Measurements from ENCODE around the gene HAUS5. TPM values are rescaled to one million over a fixed set of nuclear protein-coding genes. Genes with fewer than 3 reads are reported as not detected.

The HAUS5 gene
- total and polyA plus RNA-seq, 9 donors: 8.8 to 24.5 (median 19.4) TPM

DNA sequence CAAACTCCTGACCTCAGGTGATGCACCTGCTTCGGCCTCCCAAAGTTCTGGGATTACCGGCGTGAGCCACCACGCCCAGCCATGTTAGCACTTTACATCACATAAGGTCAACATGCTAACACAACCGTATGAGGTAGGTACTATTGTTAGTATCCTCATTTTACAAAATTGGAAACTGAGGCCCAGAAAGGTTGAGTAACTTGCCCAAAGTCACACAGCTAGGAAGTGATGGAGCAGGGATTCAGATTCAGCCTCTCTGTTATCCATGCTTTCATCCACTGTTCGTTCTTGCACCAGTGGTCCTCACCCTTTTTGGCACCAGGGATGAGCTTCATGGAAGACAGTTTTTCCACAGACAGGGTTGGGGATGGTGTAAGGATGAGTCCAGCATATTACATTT is 44.2 kb downstream of the HAUS5 start:
- no peak for DNase-seq
- H3K27ac ChIP-seq: no peak overlapping the region
- no peaks in the 10 kb centered on the region for H3K27me3 ChIP-seq
- no peaks in the 10 kb centered on the region for H3K4me1 ChIP-seq (ENCODE audit: insufficient read depth)
- H3K9me3 ChIP-seq: no peaks in the 10 kb centered on the region
- WGBS, 3 donors: 93 to 99% (median 95%) methylated on average over 6 of the region's 6 CpGs
- no peak overlapping the region for H3K4me3 ChIP-seq
- TF ChIP-seq POLR2A (IDR thresholded peaks at IDR 0.05) (no peak), EP300 (IDR thresholded peaks at IDR 0.05) (no peak)
- TF ChIP-seq, protein P1, sequence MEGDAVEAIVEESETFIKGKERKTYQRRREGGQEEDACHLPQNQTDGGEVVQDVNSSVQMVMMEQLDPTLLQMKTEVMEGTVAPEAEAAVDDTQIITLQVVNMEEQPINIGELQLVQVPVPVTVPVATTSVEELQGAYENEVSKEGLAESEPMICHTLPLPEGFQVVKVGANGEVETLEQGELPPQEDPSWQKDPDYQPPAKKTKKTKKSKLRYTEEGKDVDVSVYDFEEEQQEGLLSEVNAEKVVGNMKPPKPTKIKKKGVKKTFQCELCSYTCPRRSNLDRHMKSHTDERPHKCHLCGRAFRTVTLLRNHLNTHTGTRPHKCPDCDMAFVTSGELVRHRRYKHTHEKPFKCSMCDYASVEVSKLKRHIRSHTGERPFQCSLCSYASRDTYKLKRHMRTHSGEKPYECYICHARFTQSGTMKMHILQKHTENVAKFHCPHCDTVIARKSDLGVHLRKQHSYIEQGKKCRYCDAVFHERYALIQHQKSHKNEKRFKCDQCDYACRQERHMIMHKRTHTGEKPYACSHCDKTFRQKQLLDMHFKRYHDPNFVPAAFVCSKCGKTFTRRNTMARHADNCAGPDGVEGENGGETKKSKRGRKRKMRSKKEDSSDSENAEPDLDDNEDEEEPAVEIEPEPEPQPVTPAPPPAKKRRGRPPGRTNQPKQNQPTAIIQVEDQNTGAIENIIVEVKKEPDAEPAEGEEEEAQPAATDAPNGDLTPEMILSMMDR (IDR thresholded peaks at IDR 0.05): no peak
- intact Hi-C loops (cut with DNase I): no loop called here
- no peaks in the 10 kb centered on the region for H3K36me3 ChIP-seq

DNA sequence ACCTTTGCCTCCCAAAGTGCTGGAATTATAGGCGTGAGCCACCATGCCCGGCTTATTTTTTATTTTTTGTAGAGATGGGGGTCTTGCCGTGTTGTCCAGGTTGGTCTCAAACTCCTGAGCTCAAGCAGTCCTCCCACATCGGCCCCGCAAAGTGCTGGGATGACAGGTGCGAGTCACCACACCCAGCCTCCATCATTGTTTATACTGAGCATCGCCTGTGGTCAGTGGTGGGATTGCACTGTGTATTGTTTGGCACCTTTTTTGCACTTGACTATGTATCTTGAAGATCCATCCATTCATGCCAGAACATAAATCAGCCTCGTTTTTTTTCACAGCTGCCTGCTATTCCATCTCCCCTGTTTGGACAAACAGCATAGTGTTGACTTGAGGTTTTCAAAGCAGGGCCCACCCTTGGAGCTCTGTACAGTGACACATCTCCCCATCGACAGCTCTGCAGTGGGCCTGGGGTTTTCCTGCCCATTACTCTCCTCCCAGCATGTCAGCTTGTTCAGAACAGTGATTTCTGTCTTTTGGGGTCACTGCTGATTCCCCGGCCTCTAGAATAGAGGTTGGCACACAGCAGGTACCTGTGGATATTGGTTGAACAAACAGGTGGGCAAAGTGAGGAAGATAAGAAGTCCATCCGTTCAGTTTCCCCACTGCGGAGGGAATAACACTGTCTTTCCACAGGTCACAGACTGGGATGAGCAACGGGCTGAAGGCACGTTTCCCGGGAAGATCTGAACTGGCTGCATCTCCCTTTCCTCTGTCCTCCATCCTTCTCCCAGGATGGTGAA is 45.6 kb downstream of the HAUS5 start:
- no peaks in the 10 kb centered on the region for H3K9me3 ChIP-seq
- TF ChIP-seq, protein P1 (IDR thresholded peaks at IDR 0.05): no peak
- TF ChIP-seq POLR2A (IDR thresholded peaks at IDR 0.05) (no peak), EP300 (IDR thresholded peaks at IDR 0.05) (no peak)
- intact Hi-C loops (cut with DNase I): no loop called here
- no peak overlapping the region for H3K4me3 ChIP-seq
- no peak for DNase-seq
- no peaks in the 10 kb centered on the region for H3K36me3 ChIP-seq
- H3K4me1 ChIP-seq (ENCODE audit: insufficient read depth): no peaks in the 10 kb centered on the region
- H3K27ac ChIP-seq: no peak overlapping the region
- 85 to 88% (median 86%) methylated on average over 15 of the region's 15 CpGs for WGBS, 3 donors
- no peaks in the 10 kb centered on the region for H3K27me3 ChIP-seq

DNA sequence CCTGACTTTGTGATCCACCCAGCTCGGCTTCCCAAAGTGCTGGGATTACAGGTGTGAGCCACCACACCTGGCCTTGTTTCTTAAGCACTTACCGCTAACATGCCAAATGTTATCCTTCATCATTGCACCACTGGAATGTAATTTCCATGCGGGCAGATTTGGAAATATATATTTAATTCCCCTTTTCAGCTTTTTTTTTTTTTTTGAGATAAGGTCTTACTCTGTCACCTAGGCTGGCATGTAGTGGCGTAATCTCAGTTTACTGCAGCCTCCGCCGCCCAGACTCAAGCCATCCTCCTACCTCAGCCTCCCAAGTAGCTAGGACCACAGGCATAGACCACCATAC is 49.4 kb downstream of the HAUS5 start:
- Histone ChIP-seq H3K4me1 (ENCODE audit: insufficient read depth) (no peaks in the 10 kb centered on the region), H3K27ac (no peak overlapping the region), H3K27me3 (no peaks in the 10 kb centered on the region), H3K4me3 (no peak overlapping the region), H3K9me3 (no peaks in the 10 kb centered on the region), H3K36me3 (no peaks in the 10 kb centered on the region)
- intact Hi-C loops (cut with DNase I): no loop called here
- 96% methylated on average over 6 of the region's 6 CpGs for WGBS, 3 donors
- TF ChIP-seq, protein P1 (IDR thresholded peaks at IDR 0.05): no peak
- TF ChIP-seq POLR2A (IDR thresholded peaks at IDR 0.05): no peak
- no peak for TF ChIP-seq EP300 (IDR thresholded peaks at IDR 0.05)
- no peak for DNase-seq

DNA sequence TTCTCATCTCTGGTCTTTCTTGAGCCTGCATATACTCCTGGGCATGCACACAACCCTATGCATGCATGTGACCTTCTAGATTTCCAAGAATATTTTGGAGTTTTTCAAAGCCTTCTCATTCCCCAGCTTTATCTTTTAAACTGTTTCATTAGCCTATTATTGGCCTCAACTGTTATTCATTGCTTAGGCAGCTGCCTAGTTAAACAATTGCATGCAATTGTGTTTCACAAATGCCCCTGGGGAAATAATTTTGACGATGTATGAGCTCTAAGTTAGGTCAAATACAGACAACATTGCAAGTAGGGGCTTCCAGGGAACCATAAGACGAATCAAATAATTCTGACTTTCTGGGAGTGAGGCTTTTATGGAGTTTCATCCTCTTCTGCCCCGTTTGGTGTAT is 51.4 kb downstream of the HAUS5 start:
- Histone ChIP-seq H3K27ac (no peak overlapping the region), H3K27me3 (no peaks in the 10 kb centered on the region), H3K9me3 (no peaks in the 10 kb centered on the region), H3K4me1 (ENCODE audit: insufficient read depth) (no peaks in the 10 kb centered on the region), H3K4me3 (no peak overlapping the region), H3K36me3 (no peaks in the 10 kb centered on the region)
- WGBS, 3 donors: 79 to 81% (median 80%) methylated on average over 3 of the region's 3 CpGs
- no peak for DNase-seq
- TF ChIP-seq POLR2A (IDR thresholded peaks at IDR 0.05): no peak
- no peak for TF ChIP-seq EP300 (IDR thresholded peaks at IDR 0.05)
- TF ChIP-seq, protein P1 (IDR thresholded peaks at IDR 0.05): no peak
- intact Hi-C loops (cut with DNase I): no loop called here
